Measurements from ENCODE around the gene AMFR. TPM values are rescaled to one million over a fixed set of nuclear protein-coding genes. Genes with fewer than 3 reads are reported as not detected.

Gene AMFR
- total and polyA plus RNA-seq, 10 of the 15 experiments (the other 5 are each of a cell fraction or from before 2014, with no cell fraction given): 8.2 to 67.6 (median 28.1) TPM

- intact Hi-C loops (cut with micrococcal nuclease; ENCODE audit: unreplicated experiment) (no loop called here), in situ Hi-C loops (cut with MboI) (no loop called here)
- Histone ChIP-seq H3K27me3 (replicated peaks in 1 of 2; ENCODE audit: control insufficient read depth in 2 of 2, insufficient read depth in 2 of 2, low read length in 1 of 2) (no peaks in the 10 kb centered on the region), H3K4me1 (ENCODE audit: control insufficient read depth, insufficient read depth, low read length) (no peaks in the 10 kb centered on the region), H3K36me3 (ENCODE audit: control insufficient read depth in 2 of 2, insufficient read depth in 2 of 2, low read length in 1 of 2) (peaks cover 0 to 6% of the 10 kb centered on the region in 2 experiments; a peak in 1 of 4 replicates), H4K20me1 (ENCODE audit: control insufficient read depth, insufficient read depth) (no peaks in the 10 kb centered on the region), H2AFZ (ENCODE audit: control insufficient read depth, low read depth, low read length) (no peak overlapping the region), H3K4me3 (no peak overlapping the region), H3K27ac (ENCODE audit: control insufficient read depth, insufficient read depth) (no peak overlapping the region), H3K9me3 (replicated peaks; ENCODE audit: control insufficient read depth, insufficient read depth, low read length) (no peaks in the 10 kb centered on the region), H3K4me2 (ENCODE audit: control insufficient read depth, insufficient read depth) (no peak overlapping the region), H3K79me2 (ENCODE audit: control insufficient read depth, insufficient read depth, low read length) (peaks cover 20% of the 10 kb centered on the region), H3K9ac (ENCODE audit: control insufficient read depth, insufficient read depth, low read length) (no peak overlapping the region)
- BruUV-seq (replicated peaks): no TSS peak
- WGBS (ENCODE audit: insufficient coverage, insufficient replicate concordance, low lambda C conversion rate, missing lambda C conversion rate): 28% methylated on average over 1 of the region's 1 CpG
- TF ChIP-seq CBFB (IDR thresholded peaks at IDR 0.05; ENCODE audit: low read depth): no peak
- TF ChIP-seq NBN (IDR thresholded peaks at IDR 0.05): no peak
- TF ChIP-seq TARDBP (IDR thresholded peaks at IDR 0.05; ENCODE audit: borderline replicate concordance): no peak
- TF ChIP-seq POLR2A (IDR thresholded peaks at IDR 0.05; ENCODE audit: low read depth, low read length): no peak
- no peak for TF ChIP-seq ZNF384 (IDR thresholded peaks at IDR 0.05; ENCODE audit: borderline replicate concordance, low read depth, low read length)
- no peak for TF ChIP-seq MYC (IDR thresholded peaks at IDR 0.05; ENCODE audit: insufficient read depth, insufficient read length, insufficient replicate concordance, low read length, severe bottlenecking)
- TF ChIP-seq MTA3 (IDR thresholded peaks at IDR 0.05; ENCODE audit: borderline replicate concordance, low read length): no peak
- no peak for TF ChIP-seq JUNB (IDR thresholded peaks at IDR 0.05)
- no peak for TF ChIP-seq ELK1 (IDR thresholded peaks at IDR 0.05; ENCODE audit: low read depth, low read length)
- TF ChIP-seq MEF2A (IDR thresholded peaks at IDR 0.05; ENCODE audit: insufficient read depth, low read depth, low read length): no peak
- TF ChIP-seq RELB (IDR thresholded peaks at IDR 0.05; ENCODE audit: low read depth): no peak
- no peak for TF ChIP-seq HDAC2 (IDR thresholded peaks at IDR 0.05)
- TF ChIP-seq SUPT20H (IDR thresholded peaks at IDR 0.05; ENCODE audit: borderline replicate concordance, control insufficient read depth, low read depth, low read length): no peak
- no peak for TF ChIP-seq NR2F1 (conservative IDR thresholded peaks at IDR 0.05)
- no peak for TF ChIP-seq RBBP5 (conservative IDR thresholded peaks at IDR 0.05)
- no peak for TF ChIP-seq SP1 (IDR thresholded peaks at IDR 0.05; ENCODE audit: low read depth, low read length)
- TF ChIP-seq KLF5 (IDR thresholded peaks at IDR 0.05; ENCODE audit: partially characterized antibody): no peak
- TF ChIP-seq HDGF (IDR thresholded peaks at IDR 0.05): no peak
- DNase-seq (ENCODE audit: low read depth, low spot score): no peak
- ChIA-PET RAD21 (ENCODE audit: unreplicated experiment) (no interaction called here), CTCF (interaction anchor here (1.0 to 2.5 kb wide), 4 partner anchors 10 to 255 kb away, joined by 3 to 9 read pairs (median 4); no protein-coding TSS in a partner anchor), POLR2A (interaction anchor here (1.2 kb wide), 1 partner anchor 19 kb away, joined by 4 read pairs; no protein-coding TSS in a partner anchor), SMC1A (ENCODE audit: uncharacterized antibody, unreplicated experiment) (interaction anchor here (1.0 to 1.3 kb wide), 3 partner anchors 23 to 42 kb away, joined by 3 to 4 read pairs (median 3); partner anchors contain the start of genes NUDT21 and OGFOD1)
- no peak for ATAC-seq
- FAIRE-seq: no peak
Measured at GRCh38 chr16:56428091-56428490, 2.7 kb upstream of the AMFR start.

All from GM12878 (cell line).